Pancreas (tissue), 10 donors: ENCODE measurements around the gene PROC. TPM values are rescaled to one million over a fixed set of nuclear protein-coding genes. Genes with fewer than 3 reads are reported as not detected.

Experiments used
- ATAC-seq, 4 donors: fragments of 200-7000 bp; cut with Tn5 transposase; one replicate each; pipeline versions ENCODE4 v1.8.0 to v1.9.1; 2020; ENCODE audit warnings: mild to moderate bottlenecking in 4 of 4, moderate library complexity in 4 of 4
- DNase-seq, 6 donors: peaks; one replicate each; pipeline ENCODE4 v3.0.0-alpha.2; 2020
- FAIRE-seq: peaks from 2 replicates; lab custom pipeline; 2012; peaks lifted over from hg19 to GRCh38; lab: Jason Lieb, UNC
- H3K27ac ChIP-seq, 4 donors: fragments of 200-600 bp; sonication (generic); 1 replicate in 3 of 4; 2 replicates in 1 of 4; pipeline versions ENCODE4 v1.5.0 to v1.8.0; 2020
- H3K27me3 ChIP-seq, 4 donors: fragments of 200-600 bp; one replicate each; pipeline ENCODE4 v1.8.0; 2021
- H3K36me3 ChIP-seq, 3 donors: fragments of 200-600 bp; sonication (generic) in 1 of 3; one replicate each; pipeline versions ENCODE4 v1.5.0 to v1.8.0; 2020 to 2021
- H3K4me1 ChIP-seq, 3 donors: fragments of 200-600 bp; one replicate each; pipeline ENCODE4 v1.8.0; 2021
- H3K4me3 ChIP-seq, 4 donors: fragments of 200-600 bp; sonication (generic) in 2 of 4; one replicate each; pipeline versions ENCODE4 v1.5.0 to v1.8.0; 2020 to 2021
- H3K9me3 ChIP-seq, 4 donors: fragments of 200-600 bp; one replicate each; pipeline ENCODE4 v1.8.0; 2021
- CTCF ChIP-seq, 4 donors: fragments of 200-600 bp; sonication (generic) in 3 of 4; IDR thresholded peaks; one replicate each; pipeline versions ENCODE4 v1.5.0 to v1.8.0; 2021; ENCODE audit warnings: antibody characterized with exemption in 4 of 4
- whole genome bisulfite sequencing, 2 donors: extraction: QIAGEN DNeasy Blood & Tissue Kit; methylation state at CpG; one replicate each; pipeline ENCODE4 v1.1.7; 2013; 5-methylcytosine and 5-hydroxymethylcytosine counted together
- intact Hi-C, 3 donors: fragments of 100-400 bp; cut with DNase I; formaldehyde crosslinking; loops; one replicate each; pipeline versions ENCODE4 v1.11.1 to v1.14.2; 2022
- polyA plus RNA-seq, 2 donors: library from polyadenylated mRNA; stranded (reverse); fragments of 200-250 nt; gene quantifications; one replicate each; pipeline ENCODE4 v1.2.3, GENCODE V29; 2013
- total RNA-seq, 6 donors: library from RNA; stranded (reverse); fragmentation: NEBNext Ultra II Directional in 4 of 6; extraction: Animal tissue kit (Norgen Biotek cat#: 25700) in 4 of 6; gene quantifications; one replicate each; pipeline versions ENCODE4 v1.2.1 to v1.2.4, GENCODE V29; 2021 to 2023
- donor health status: healthy with polysubstance abuse.
- donor health status: DM: no; HTN: no; CAD: no; lungs with moderate emphysema.
- donor health status: DM: no; HTN: no; CAD: no.
- donor health status: control.
- donor health status: control.
- donor health status: Bipolar disorder and iron deficiency.
- donor health status: DM: yes; HTN: yes; CAD: no.
- donor health status: DM: no; HTN: no; CAD: no.
- donor health status: DM: no; HTN: no; CAD: no.
- donor health status: DM: yes; HTN: yes; CAD: no.

The PROC gene
- total and polyA plus RNA-seq, 8 donors: 0.26 to 3.2 (median 0.86) TPM; not detected in 3

GRCh38 chr2:127464470-127465257, 46.4 kb downstream of the PROC start:
- ATAC-seq (no peak), FAIRE-seq (no peak), DNase-seq (no peak)
- WGBS, 2 donors: 93 to 98% methylated on average over 7 of the region's 7 CpGs
- Histone ChIP-seq H3K4me1 (no peaks in the 10 kb centered on the region), H3K27me3 (no peaks in the 10 kb centered on the region), H3K9me3 (no peaks in the 10 kb centered on the region), H3K27ac (no peak overlapping the region), H3K4me3 (no peak overlapping the region), H3K36me3 (no peaks in the 10 kb centered on the region)
- TF ChIP-seq CTCF (IDR thresholded peaks at IDR 0.05): no peak
- intact Hi-C loops: no loop called here

- no peak for FAIRE-seq
- TF ChIP-seq CTCF (IDR thresholded peaks at IDR 0.05): no peak
- H3K4me1 ChIP-seq: no peaks in the 10 kb centered on the region
These were observed 47.0 kb downstream of the PROC start for GRCh38 chr2:127465258-127465657.

GRCh38 chr2:127469051-127469450, 50.8 kb downstream of the PROC start:
- DNase-seq (no peak), ATAC-seq (no peak), FAIRE-seq (no peak)
- intact Hi-C loops: no loop called here
- Histone ChIP-seq H3K27me3 (no peaks in the 10 kb centered on the region), H3K36me3 (no peaks in the 10 kb centered on the region), H3K27ac (no peak overlapping the region), H3K4me3 (no peak overlapping the region), H3K9me3 (no peaks in the 10 kb centered on the region), H3K4me1 (no peaks in the 10 kb centered on the region)
- TF ChIP-seq CTCF (IDR thresholded peaks at IDR 0.05): no peak
- WGBS, 2 donors: 82 to 91% methylated on average over 8 of the region's 8 CpGs

More at GRCh38 chr2:127465258-127465657, 47.0 kb downstream of the PROC start:
- 75 to 82% methylated on average over 4 of the region's 4 CpGs for WGBS, 2 donors
- Histone ChIP-seq H3K9me3 (no peaks in the 10 kb centered on the region), H3K4me3 (no peak overlapping the region), H3K36me3 (no peaks in the 10 kb centered on the region), H3K27ac (no peak overlapping the region), H3K27me3 (no peaks in the 10 kb centered on the region)
- DNase-seq (no peak), ATAC-seq (no peak)
- intact Hi-C loops: no loop called here

- DNase-seq: no peak
- WGBS, 2 donors: 93 to 98% methylated on average over 2 of the region's 2 CpGs
- Histone ChIP-seq H3K27ac (no peak overlapping the region), H3K4me1 (no peaks in the 10 kb centered on the region), H3K36me3 (no peaks in the 10 kb centered on the region), H3K27me3 (no peaks in the 10 kb centered on the region), H3K4me3 (no peak overlapping the region), H3K9me3 (no peaks in the 10 kb centered on the region)
- FAIRE-seq: no peak
- intact Hi-C loops: loop anchor here in 1 of 3 donors (10.0 kb wide), 1 partner anchor 265 kb away; no protein-coding TSS in a partner anchor
- no peak for ATAC-seq
- TF ChIP-seq CTCF (IDR thresholded peaks at IDR 0.05): no peak
These were observed 51.7 kb downstream of the PROC start for GRCh38 chr2:127469974-127470373.
